B cell (primary cell): ENCODE measurements around the gene CCL14. TPM values are rescaled to one million over a fixed set of nuclear protein-coding genes. Genes with fewer than 3 reads are reported as not detected.
"Not testable (repeated sequence)": the region's sequence is repeated elsewhere in the genome, so short reads cannot be mapped to it uniquely, and the experiment has no call there.

ENCODE experiments used
- ATAC-seq: fragments of 200-7000 bp; cut with Tn5 transposase; one replicate; pipeline ENCODE4 v1.10.0; 2021; ENCODE audit warnings: low read depth, mild to moderate bottlenecking, moderate number of reproducible peaks, moderate library complexity
- CTCF ChIA-PET: fragments of 350-600 bp; sonication (Branson Sonifier 250); formaldehyde crosslinking; loops from one replicate; lab custom pipeline; 2021; ENCODE audit warnings: antibody characterized with exemption, inconsistent platforms; lab: Charles Lee
- POLR2A ChIA-PET: fragments of 350-600 bp; sonication (Branson Sonifier 250); formaldehyde crosslinking; loops from one replicate; lab custom pipeline; 2021; ENCODE audit warnings: antibody characterized with exemption; lab: Charles Lee
- DNase-seq: peaks from one replicate; pipeline ENCODE4 v3.0.0; 2013
- H2AFZ ChIP-seq: 2 replicates; pipeline ENCODE4 v1.6.1; 2012; ENCODE audit warnings: mild to moderate bottlenecking, low read depth, low read length; ENCODE audit not compliant: insufficient read depth, poor library complexity, severe bottlenecking
- H3K27ac ChIP-seq, 2 donors: 1 replicate in 1 of 2; 2 replicates in 1 of 2; pipeline ENCODE4 v1.5.1; 2012 to 2013; ENCODE audit warnings: low read length in 2 of 2, mild to moderate bottlenecking in 2 of 2, moderate library complexity in 1 of 2
- H3K27me3 ChIP-seq, 4 experiments: fragments of 200-600 bp in 1 of 4; sonication (generic) in 1 of 4; replicated peaks in 1 of 4; 1 replicate in 2 of 4; 2 replicates in 2 of 4; pipeline versions ENCODE4 v1.6.1 to v1.7.0; 2013 to 2016; ENCODE audit warnings: low read length in 3 of 4, mild to moderate bottlenecking in 2 of 4, mixed read lengths in 1 of 4, moderate library complexity in 1 of 4; ENCODE audit not compliant: insufficient read depth in 4 of 4, control insufficient read depth in 3 of 4; ENCODE audit errors: control extremely low read depth in 1 of 4
- H3K36me3 ChIP-seq, 2 experiments: replicated peaks in 1 of 2; 1 replicate in 1 of 2; 2 replicates in 1 of 2; pipeline versions ENCODE4 v1.6.1 to v1.7.1; 2013; ENCODE audit warnings: low read length in 1 of 2; ENCODE audit not compliant: insufficient read depth in 2 of 2, control insufficient read depth in 1 of 2; ENCODE audit errors: control extremely low read depth in 1 of 2, extremely low read depth in 1 of 2
- H3K4me1 ChIP-seq, 2 donors: fragments of 200-600 bp in 1 of 2; sonication (generic) in 1 of 2; 1 replicate in 1 of 2; 2 replicates in 1 of 2; pipeline versions ENCODE4 v1.5.1 to v1.6.1; 2013 to 2017; ENCODE audit warnings: low read length in 2 of 2; ENCODE audit not compliant: control insufficient read depth in 2 of 2, insufficient read depth in 2 of 2
- H3K4me2 ChIP-seq: replicated peaks from 2 replicates; pipeline ENCODE3; 2012; ENCODE audit warnings: mild to moderate bottlenecking, low read depth, low read length; ENCODE audit not compliant: poor library complexity, severe bottlenecking
- H3K4me3 ChIP-seq, 5 experiments: fragments of 200-600 bp in 1 of 5; sonication (generic) in 1 of 5; 1 replicate in 3 of 5; 2 replicates in 2 of 5; pipeline versions ENCODE4 v1.5.1 to v1.7.0; 2011 to 2016; ENCODE audit warnings: low read length in 4 of 5, mild to moderate bottlenecking in 4 of 5, low read depth in 2 of 5, control low read depth in 1 of 5, moderate library complexity in 1 of 5; ENCODE audit not compliant: insufficient read depth in 1 of 5; ENCODE audit errors: control extremely low read depth in 1 of 5, extremely low read depth in 1 of 5
- H3K79me2 ChIP-seq: fragments of 200-600 bp; sonication (generic); one replicate; pipeline ENCODE4 v1.6.0; 2016; ENCODE audit warnings: low read length; ENCODE audit not compliant: control insufficient read depth, insufficient read depth
- H3K9ac ChIP-seq: fragments of 200-600 bp; sonication (generic); 2 replicates; pipeline ENCODE4 v1.6.1; 2017; ENCODE audit warnings: mild to moderate bottlenecking, low read length, moderate library complexity
- H3K9me3 ChIP-seq, 3 donors: one replicate each; pipeline versions ENCODE4 v1.6.1 to v1.7.1; 2013; ENCODE audit warnings: low read length in 2 of 3; ENCODE audit not compliant: control insufficient read depth in 2 of 3, insufficient read depth in 1 of 3; ENCODE audit errors: control extremely low read depth in 1 of 3
- H4K20me1 ChIP-seq: 2 replicates; pipeline ENCODE4 v1.6.0; 2012; ENCODE audit warnings: mild to moderate bottlenecking, low read length; ENCODE audit not compliant: insufficient read depth, control insufficient read depth, poor library complexity, severe bottlenecking
- H3K27ac Mint-ChIP-seq: one replicate; pipeline ENCODE4 v1.8.0; 2021; ENCODE audit warnings: mixed read lengths
- H3K27me3 Mint-ChIP-seq: one replicate; pipeline ENCODE4 v1.8.0; 2021; ENCODE audit warnings: mixed read lengths
- H3K4me1 Mint-ChIP-seq: one replicate; pipeline ENCODE4 v1.8.0; 2021; ENCODE audit warnings: mixed read lengths
- H3K4me3 Mint-ChIP-seq: one replicate; pipeline ENCODE4 v1.8.0; 2021; ENCODE audit warnings: mixed read lengths
- H3K9me3 Mint-ChIP-seq: one replicate; pipeline ENCODE4 v1.8.0; 2022; ENCODE audit warnings: mixed read lengths; ENCODE audit not compliant: insufficient read depth
- CTCF ChIP-seq: fragments of 200-600 bp; IDR thresholded peaks from one replicate; pipeline ENCODE4 v1.8.0; 2022; ENCODE audit warnings: antibody characterized with exemption, mild to moderate bottlenecking
- EZH2 ChIP-seq: IDR thresholded peaks from 2 replicates; pipeline ENCODE4 v1.6.1; 2012; ENCODE audit warnings: borderline replicate concordance, low read depth, mild to moderate bottlenecking, moderate library complexity, low read length; ENCODE audit not compliant: insufficient read depth, poor library complexity, severe bottlenecking
- WGBS: methylation state at CpG from one replicate; pipeline ENCODE4 v1.1.5; 2013; ENCODE audit warnings: missing lambda C conversion rate; ENCODE audit not compliant: insufficient coverage; 5-methylcytosine and 5-hydroxymethylcytosine counted together
- intact Hi-C: fragments of 100-400 bp; cut with micrococcal nuclease; formaldehyde crosslinking; loops from one replicate; pipeline ENCODE4 v1.10.0; 2022
- polyA plus RNA-seq: library from polyadenylated mRNA; depleted of rRNA; stranded (reverse); fragments of >200 nt; gene quantifications from 2 replicates; pipeline ENCODE4 v1.2.3, GENCODE V29; 2012
- total RNA-seq, 2 donors: library from RNA; stranded (reverse); fragments of 120-200 nt in 1 of 2; gene quantifications; 1 replicate in 1 of 2; 2 replicates in 1 of 2; pipeline versions ENCODE4 v1.2.3 to v1.2.4, GENCODE V29; 2013 to 2022

Gene CCL14
- total and polyA plus RNA-seq, 2 donors (not counting 1 experiment from before 2014, with no cell fraction given): not detected

- ATAC-seq: no peak
- Histone ChIP-seq H3K27ac (no peak within 1 kb of the TSS), H4K20me1 (no peaks in the 10 kb centered on the region), H3K79me2 (no peaks in the 10 kb centered on the region), H3K4me2 (no peak within 1 kb of the TSS), H3K36me3 (no peaks in the 10 kb centered on the region), H3K4me3 (no peak within 1 kb of the TSS), H2AFZ (no peak within 1 kb of the TSS), H3K9me3 (no peaks in the 10 kb centered on the region), H3K4me1 (peaks cover 0 to 4% of the 10 kb centered on the region in 2 donors), H3K27me3 (no peaks in the 10 kb centered on the region), H3K9ac (no peak within 1 kb of the TSS)
- intact Hi-C loops: no loop called here
- ChIA-PET POLR2A (no interaction called here), CTCF (interaction anchor here (0.6 kb wide), 1 partner anchor 32 kb away, joined by 5 read pairs; no protein-coding TSS in a partner anchor)
- no peak within 1 kb of the TSS for H3K27ac Mint-ChIP-seq
- no peak for DNase-seq
- H3K4me1 Mint-ChIP-seq: peaks cover 2% of the 10 kb centered on the region
- H3K4me3 Mint-ChIP-seq: no peak within 1 kb of the TSS
- H3K27me3 Mint-ChIP-seq: peaks cover 9% of the 10 kb centered on the region
- WGBS: no CpG with 5 or more reads among the region's 2 CpGs
- TF ChIP-seq CTCF: no peak
- TF ChIP-seq EZH2: no peak
- H3K9me3 Mint-ChIP-seq: no peaks in the 10 kb centered on the region
Measured at GRCh38 chr17:35943537-35943936, 43.0 kb downstream of the CCL14 start, which contains the start of gene LYZL6. Gene LYZL6, minus strand, starts transcription at chr17:35943713. Its CDS starts 4,357 bp downstream, at chr17:35939356.

DNA sequence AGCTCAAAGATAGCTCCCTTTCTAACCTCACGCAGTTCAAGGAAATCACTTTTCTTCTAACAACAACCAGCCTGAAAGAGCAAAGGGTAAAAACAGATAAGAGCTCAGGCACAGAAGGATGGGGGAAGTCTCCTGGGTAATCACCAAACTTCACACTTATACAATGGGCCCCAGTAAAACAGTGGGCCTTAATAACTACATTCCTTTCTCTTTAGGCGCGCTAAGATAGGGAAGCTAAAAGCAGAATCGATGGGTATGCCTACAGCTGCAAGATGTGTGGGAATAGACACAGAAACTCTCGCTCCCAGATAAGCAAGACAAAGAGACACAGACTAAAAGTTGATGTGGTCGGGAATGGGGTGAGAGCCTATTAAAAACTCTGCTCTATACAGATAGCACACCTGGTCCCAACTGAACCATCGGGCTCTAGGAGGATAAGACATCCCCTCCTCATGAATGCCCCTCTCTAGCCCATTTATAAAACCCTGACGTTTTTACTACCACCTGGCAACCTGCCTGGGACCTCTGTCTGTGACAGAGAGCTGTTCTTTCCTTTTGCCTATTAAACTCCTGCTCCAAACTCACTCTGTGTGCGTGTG lies 43.8 kb downstream of the CCL14 start:
- H3K4me2 ChIP-seq: no peak overlapping the region
- no peak overlapping the region for H3K9ac ChIP-seq
- ChIA-PET CTCF (interaction anchor here (0.6 kb wide), 1 partner anchor 13 kb away, joined by 3 read pairs; no protein-coding TSS in a partner anchor), POLR2A (no interaction called here)
- no peak overlapping the region for H3K4me3 ChIP-seq
- peaks cover 0 to 4% of the 10 kb centered on the region in 2 donors for H3K4me1 ChIP-seq
- Mint-ChIP-seq H3K4me3 (no peak overlapping the region), H3K27me3 (peaks cover 9% of the 10 kb centered on the region), H3K9me3 (no peaks in the 10 kb centered on the region), H3K27ac (no peak overlapping the region), H3K4me1 (peaks cover 2% of the 10 kb centered on the region)
- H4K20me1 ChIP-seq: no peaks in the 10 kb centered on the region
- no peaks in the 10 kb centered on the region for H3K36me3 ChIP-seq
- H3K9me3 ChIP-seq: no peaks in the 10 kb centered on the region
- intact Hi-C loops: no loop called here
- no peak for ATAC-seq
- no peak for DNase-seq
- TF ChIP-seq CTCF: no peak
- TF ChIP-seq EZH2: no peak
- H3K27me3 ChIP-seq: no peaks in the 10 kb centered on the region
- H3K79me2 ChIP-seq: no peaks in the 10 kb centered on the region
- H2AFZ ChIP-seq: no peak overlapping the region
- no peak overlapping the region for H3K27ac ChIP-seq
- 72% methylated on average over 5 of the region's 9 CpGs for WGBS

DNA sequence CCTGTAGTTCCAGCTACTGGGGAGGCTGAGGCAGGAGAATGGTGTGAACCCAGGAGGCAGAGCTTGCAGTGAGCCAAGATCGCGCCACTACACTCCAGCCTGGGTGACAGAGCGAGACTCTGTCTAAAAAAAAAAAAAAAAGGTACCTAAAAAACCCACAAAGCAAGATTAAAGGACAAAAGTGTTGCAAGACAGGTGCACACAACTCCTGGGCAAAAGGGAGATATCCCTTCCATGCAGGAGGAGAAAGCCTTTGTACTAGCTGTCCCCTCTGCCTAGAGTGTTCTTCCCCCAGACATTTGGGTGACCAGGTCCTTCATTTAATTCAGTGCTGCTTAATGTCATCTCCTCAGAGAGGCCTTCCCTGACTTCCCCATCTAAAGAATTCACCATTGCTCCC lies 48.0 kb downstream of the CCL14 start:
- H3K4me3 Mint-ChIP-seq, H3K79me2 ChIP-seq, H3K27ac Mint-ChIP-seq, H3K9ac ChIP-seq, H3K9me3 Mint-ChIP-seq, intact Hi-C loops, H3K4me2 ChIP-seq, H3K4me3 ChIP-seq, DNase-seq, H3K27ac ChIP-seq, H4K20me1 ChIP-seq, H3K4me1 ChIP-seq, H3K36me3 ChIP-seq, H3K4me1 Mint-ChIP-seq, H2AFZ ChIP-seq, H3K9me3 ChIP-seq, H3K27me3 ChIP-seq, POLR2A ChIA-PET, CTCF ChIA-PET, ATAC-seq: not testable (repeated sequence)
- WGBS: no CpG with 5 or more reads among the region's 3 CpGs
- peaks cover 15% of the 10 kb centered on the region for H3K27me3 Mint-ChIP-seq
